8988T (cell line): ENCODE data around the gene RNASE7.
"Not testable (repeated sequence)": the region's sequence is repeated elsewhere in the genome, so short reads cannot be mapped to it uniquely, and the experiment has no call there.

ENCODE experiments used
- DNase-seq: peaks from one replicate; pipeline ENCODE4 v3.0.0; 2011

The RNASE7 gene, protein sequence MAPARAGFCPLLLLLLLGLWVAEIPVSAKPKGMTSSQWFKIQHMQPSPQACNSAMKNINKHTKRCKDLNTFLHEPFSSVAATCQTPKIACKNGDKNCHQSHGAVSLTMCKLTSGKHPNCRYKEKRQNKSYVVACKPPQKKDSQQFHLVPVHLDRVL

DNA sequence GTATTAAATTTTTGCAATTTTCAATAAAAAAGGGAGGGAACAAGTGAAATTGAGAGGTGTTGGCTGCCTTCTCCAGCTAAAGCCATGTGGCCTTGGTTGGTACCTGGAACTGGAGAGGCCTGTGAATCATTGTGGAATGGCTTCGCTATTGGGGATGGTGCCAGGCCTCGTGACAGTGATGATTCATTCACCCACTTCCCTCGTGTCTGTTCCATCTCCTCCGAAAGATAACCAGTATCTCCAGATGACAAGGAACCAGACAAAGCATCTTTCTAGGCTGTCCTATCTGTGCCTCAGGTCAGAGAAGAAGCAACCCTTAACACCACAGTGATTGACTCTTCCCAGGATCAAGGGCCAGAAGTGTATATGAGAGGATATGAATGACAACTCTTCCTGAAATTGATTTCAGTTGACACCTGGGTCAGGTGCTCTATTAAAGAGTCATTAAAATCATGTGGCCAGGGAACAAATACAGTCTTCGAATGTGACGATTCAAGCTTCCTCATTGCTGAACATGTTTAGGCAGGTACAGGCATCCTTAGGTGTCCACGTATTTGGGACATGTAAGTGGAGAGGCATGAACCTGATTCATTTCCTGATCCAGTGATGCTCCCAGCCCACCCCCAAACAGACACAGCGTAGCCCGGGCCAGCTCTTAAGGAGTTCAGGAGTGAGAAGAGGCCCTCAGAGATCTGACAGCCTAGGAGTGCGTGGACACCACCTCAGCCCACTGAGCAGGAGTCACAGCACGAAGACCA is at the start of gene RNASE7:
Gene RNASE7, plus strand, starts transcription at position 687 of the 758 bp plus-strand sequence. CDS start 631 bp downstream, outside the sequence.
- DNase-seq, result no peak

DNA sequence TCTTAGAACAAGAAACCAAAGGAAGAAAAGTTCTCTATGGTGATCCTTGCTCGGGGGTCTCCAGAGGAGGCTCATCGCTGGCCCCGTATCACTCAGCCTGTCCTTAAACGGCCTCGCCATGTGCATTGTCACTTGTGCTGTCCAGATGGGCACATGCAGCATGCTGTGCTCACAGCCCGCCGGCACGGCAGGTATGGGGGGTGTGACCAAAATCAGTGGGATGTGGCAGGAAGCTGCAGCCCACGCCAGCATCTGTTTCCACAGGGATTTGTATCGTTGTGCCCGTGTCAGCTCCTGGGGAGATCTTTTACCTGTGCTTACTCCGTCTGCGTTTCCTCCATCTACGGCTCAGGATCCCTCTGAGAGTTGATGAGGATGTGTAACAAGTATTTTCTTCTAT is 45.6 kb upstream of the RNASE7 start:
- DNase-seq, result no peak

GRCh38 chr14:20997115-20997514 is 45.0 kb upstream of the RNASE7 start:
- DNase-seq, result no peak

- no peak for DNase-seq
These were observed 44.6 kb upstream of the RNASE7 start for GRCh38 chr14:20997564-20997963.

DNA sequence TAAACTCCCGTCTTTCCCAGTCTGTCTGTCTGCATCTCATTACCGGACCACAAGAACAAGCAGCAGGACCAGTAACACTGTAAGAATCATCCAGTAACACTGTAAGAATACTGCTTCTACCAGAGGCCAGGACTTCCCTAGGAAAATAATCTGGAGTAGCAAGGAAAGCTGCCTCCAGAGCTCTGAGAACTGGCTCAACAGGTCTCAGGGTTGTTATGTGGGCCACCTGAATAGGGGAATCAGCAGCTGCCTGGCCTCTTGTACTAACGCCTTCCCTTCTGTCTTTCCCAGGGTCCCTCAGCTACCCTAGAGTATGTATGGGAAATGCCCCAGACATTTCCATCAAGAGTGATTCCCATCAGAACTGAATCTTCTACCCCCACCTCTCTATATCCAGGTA is 44.0 kb upstream of the RNASE7 start:
- DNase-seq, result no peak

- no peak for DNase-seq
These were observed 43.3 kb upstream of the RNASE7 start, which contains the start of gene SLC39A2 for GRCh38 chr14:20998674-20999366. Gene SLC39A2 (plus strand): TSS chr14:20999293. CDS start chr14:20999447, 154 bp downstream.

GRCh38 chr14:20999591-20999990 is 42.6 kb upstream of the RNASE7 start:
- DNase-seq, result no peak

- no peak for DNase-seq
These were observed 40.9 kb upstream of the RNASE7 start for GRCh38 chr14:21001218-21001617.

- DNase-seq, result no peak
These were observed 38.3 kb upstream of the RNASE7 start for GRCh38 chr14:21003788-21004346.

- not testable (repeated sequence) for DNase-seq
These were observed 32.4 kb upstream of the RNASE7 start for GRCh38 chr14:21009721-21010120.

DNA sequence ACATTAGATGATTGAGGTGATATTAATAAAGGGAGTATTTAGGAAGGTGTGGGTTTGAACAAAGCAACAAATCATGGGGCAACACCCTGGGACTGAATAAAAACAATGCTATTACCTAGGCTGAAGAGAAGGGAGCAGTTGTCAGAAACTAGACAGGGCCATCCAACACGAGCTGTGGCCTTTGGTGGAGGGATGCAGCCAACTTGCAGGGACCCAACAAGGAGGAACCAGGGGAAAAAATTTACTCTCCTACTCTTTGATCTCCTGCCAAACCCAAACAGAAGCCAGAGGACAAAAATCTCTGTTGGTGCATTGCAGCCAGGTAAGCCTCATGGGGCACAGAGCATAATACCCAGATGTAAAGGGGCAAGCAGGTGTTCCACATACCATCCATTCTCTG is 31.0 kb upstream of the RNASE7 start:
- no peak for DNase-seq

GRCh38 chr14:21014761-21015190 is 27.4 kb upstream of the RNASE7 start:
- no peak for DNase-seq

- no peak for DNase-seq
These were observed 26.9 kb upstream of the RNASE7 start for GRCh38 chr14:21015312-21015711.

DNA sequence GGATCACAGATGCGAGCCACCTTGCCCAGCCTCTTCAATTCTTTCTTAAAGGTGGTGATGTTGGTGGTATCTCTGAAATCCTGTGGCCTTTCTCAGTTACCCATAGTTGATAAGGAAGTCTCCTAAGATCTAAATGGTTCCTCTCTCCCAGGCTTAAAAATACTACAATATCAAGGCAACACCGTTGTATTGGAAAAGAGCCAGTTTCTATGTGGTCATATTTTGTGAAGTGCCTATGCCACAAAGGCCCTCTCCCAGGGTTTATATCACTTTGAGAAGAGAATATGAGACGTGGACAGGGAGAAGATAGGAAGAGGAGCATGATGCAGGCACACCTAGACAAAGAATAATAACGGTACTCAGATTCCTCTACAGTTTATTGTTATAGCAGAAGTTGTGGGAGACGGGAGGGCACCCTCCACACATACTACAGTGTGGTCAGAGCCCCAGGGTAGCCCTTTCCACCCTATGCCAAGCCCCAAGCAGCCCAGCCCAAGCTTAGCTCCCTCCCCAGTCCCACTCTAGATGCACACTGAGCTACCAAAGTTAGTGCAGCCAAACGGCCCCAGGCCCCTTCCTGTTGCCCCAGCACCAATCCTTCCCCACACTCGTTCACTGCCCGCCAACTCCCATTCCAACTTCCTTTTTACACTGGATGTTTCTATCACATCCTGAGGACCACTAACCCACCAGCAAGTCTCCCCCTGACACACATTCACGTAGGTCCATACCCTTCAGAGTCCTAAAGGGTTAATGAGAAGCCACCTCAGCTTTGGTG is 25.6 kb upstream of the RNASE7 start:
- DNase-seq, result no peak

DNA sequence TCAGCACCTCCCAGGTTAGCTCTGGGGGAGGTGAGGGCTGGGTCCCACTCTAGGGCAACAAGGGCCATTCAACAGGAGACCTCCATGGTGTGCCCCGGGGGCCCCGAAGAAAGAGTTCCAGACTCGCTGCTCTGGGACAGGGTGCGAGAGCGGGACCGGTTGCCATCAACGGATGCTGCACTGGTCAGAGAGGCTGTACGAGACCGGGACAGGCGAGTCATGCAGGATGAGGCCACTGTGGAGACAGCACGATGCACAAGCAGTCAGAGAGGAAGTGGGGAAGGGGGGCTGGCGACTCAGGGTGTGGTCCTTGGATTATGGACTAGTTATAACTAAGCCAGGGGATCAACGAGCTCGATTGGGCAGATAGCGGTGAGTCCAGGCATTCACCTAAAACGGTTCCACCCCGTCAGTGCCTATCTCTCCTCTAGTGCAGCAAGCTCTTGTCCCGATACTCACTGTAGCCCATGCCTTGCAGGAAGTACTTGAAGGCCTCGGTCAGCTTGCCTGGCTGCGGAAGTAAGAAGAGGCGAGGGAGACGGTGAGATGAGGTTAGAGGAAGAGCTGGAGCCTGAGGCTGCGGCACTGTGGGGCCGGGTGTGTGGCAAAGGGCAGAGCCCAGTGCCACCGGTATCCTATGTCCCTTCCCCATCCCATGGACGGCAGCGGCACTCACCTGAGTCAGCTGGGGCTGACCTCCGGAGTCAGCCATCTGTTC is 24.5 kb upstream of the RNASE7 start:
- no peak for DNase-seq

DNA sequence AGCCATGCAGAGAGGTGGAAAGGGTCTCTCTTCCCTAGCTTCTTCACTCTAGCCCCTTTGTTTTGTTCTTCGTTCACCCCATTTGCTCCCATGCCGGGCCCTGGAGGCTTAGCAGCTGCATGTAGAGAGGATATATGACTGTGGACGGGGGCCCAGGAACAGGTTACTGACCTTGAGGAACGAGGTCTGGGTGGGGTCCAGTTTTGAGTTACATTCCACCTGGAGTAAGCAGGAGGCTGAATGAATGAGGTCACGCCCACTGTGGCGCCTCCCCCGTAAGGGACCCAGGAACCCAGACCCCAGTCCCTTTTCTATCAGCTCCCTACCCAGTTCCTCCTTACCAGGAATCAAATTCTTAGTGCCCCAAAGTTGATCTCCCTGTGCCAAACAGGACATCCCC is 23.9 kb upstream of the RNASE7 start:
- no peak for DNase-seq

DNA sequence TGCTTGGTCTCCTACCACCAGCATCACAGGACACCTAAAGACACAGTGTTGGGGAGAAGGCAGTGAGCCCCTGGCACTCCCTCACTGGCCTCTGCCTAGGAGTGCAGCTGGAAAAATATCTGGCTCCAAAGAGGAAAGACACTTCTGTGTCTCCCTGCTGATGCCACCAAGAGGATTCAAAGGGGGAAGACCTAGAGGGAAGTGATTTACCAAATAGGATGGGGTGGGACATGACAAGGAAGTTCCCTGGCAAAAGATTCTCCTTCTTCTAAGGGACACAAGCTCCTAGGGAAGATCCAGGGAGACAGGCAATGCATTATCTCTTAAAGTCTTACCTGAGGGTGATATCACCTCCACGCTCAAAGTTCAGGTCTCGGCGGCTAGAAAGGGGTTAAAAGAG is 23.4 kb upstream of the RNASE7 start:
- DNase-seq, result no peak

DNA sequence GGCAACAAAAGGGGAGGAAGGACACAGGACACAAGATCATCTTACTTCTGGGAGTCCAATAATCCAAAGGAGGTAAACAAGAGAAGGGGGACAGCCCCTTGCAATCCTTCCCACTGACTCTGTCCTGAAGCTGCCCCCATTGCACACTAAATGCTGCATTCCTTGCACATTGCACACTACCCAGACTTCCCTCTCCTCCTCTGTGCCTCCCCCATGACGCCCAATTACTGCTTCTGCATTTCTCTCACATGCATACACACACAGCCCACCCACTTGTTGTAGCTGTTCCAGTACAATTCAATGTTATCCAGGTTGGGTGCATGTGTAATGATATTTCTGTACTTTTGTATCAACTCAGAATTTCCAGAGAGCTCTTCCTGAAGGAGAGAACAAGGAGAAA is 22.8 kb upstream of the RNASE7 start:
- no peak for DNase-seq

GRCh38 chr14:21020977-21021545 is 21.1 kb upstream of the RNASE7 start:
- no peak for DNase-seq

DNA sequence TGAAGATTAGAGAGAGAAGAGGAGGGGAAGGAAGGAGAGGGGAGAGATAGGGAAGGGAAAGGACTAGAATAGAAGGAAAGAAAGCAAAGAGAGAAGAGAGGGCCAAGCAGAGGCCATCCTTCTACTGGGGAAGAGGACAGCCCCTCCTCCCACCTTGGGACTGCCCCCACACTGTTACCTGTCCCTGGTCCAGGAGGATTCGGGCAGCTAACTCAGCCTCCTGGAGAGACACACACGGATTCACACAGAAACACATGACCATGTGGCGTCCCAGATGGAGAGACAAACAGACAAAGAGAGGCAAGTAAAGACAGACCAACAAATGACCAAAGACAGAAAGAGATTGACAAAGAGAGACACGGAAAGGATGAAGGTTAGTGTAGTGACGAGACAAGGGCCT is 19.5 kb upstream of the RNASE7 start:
- no peak for DNase-seq

DNA sequence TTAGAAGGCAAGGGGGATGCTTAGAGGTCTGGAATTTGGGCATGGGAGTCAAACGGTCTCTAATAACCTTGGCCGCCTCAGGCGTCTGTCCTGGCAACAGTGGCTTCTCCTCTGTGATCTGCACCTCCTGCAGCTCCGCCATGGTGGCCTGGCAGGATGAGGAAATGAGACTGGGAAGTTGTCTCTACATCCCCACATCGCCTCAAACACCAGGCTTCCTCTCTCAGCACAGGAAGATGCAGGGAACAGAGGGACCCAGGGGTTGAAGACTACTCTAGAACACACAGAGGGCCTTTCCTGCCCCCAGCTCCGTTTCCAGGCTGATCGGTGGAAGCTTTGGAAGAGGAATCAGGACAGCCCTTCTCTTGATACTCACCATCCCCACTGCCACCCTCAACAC is 19.0 kb upstream of the RNASE7 start:
- no peak for DNase-seq
